ENCODE measurements around the gene ZNF678. TPM values are rescaled to one million over a fixed set of nuclear protein-coding genes. Genes with fewer than 3 reads are reported as not detected.

ZNF678 gene
- total and polyA plus RNA-seq, 2 of the 4 experiments (the other 2 are of a cell fraction), result 1.3 to 4.8 TPM

- H3K4ac ChIP-seq (ENCODE audit: low read depth, low read length), result no peak overlapping the region
- H2BK15ac ChIP-seq (ENCODE audit: low read depth, low read length), result no peak overlapping the region
- no peak overlapping the region for H3K56ac ChIP-seq (ENCODE audit: extremely low read depth, insufficient read depth, low read length)
- H2BK120ac ChIP-seq (ENCODE audit: low read depth, low read length), result no peak overlapping the region
- H3K4me1 ChIP-seq (ENCODE audit: control insufficient read depth, insufficient read depth, low read length), result peaks cover 2% of the 10 kb centered on the region; the same call in 1 of the 2 replicates
- no peak overlapping the region for H2BK5ac ChIP-seq (ENCODE audit: low read depth, low read length, poor library complexity, severe bottlenecking)
- H3K9ac ChIP-seq (ENCODE audit: low read depth, low read length), result no peak overlapping the region
- intact Hi-C loops (cut with micrococcal nuclease), result loop anchor here (10.0 kb wide), 1 partner anchor 400 kb away; the partner anchor contains the start of gene WNT9A
- no peaks in the 10 kb centered on the region for H3K9me3 ChIP-seq (ENCODE audit: control insufficient read depth, insufficient read depth, low read length)
- no peak overlapping the region for H2AK5ac ChIP-seq (ENCODE audit: low read depth, low read length)
- dilution Hi-C loops (cut with HindIII; ENCODE audit: low sequenced_read_pairs, unreplicated experiment), result no loop called here
- no peaks in the 10 kb centered on the region for H3K27me3 ChIP-seq (ENCODE audit: control insufficient read depth, insufficient read depth, low read length)
- no peak overlapping the region for H3K27ac ChIP-seq (ENCODE audit: insufficient read depth, low read length)
- peaks cover 0 to 7% of the 10 kb centered on the region in 2 experiments; a peak in 1 of 4 replicates for H3K79me1 ChIP-seq (ENCODE audit: low read depth in 1 of 2, low read length in 2 of 2)
- in situ Hi-C loops (cut with MboI; ENCODE audit: low sequenced_read_pairs), result no loop called here
- no peak overlapping the region for H4K91ac ChIP-seq (ENCODE audit: insufficient read depth, low read depth, low read length)
- no peak overlapping the region for H4K8ac ChIP-seq (ENCODE audit: low read depth in 2 of 2, low read length in 2 of 2)
- H3K14ac ChIP-seq (replicated peaks; ENCODE audit: low read depth, low read length), result no peak overlapping the region
- no peaks in the 10 kb centered on the region for H3K36me3 ChIP-seq (ENCODE audit: control insufficient read depth, insufficient read depth, low read length)
- no TSS peak for BruUV-seq (replicated peaks)
- H3K18ac ChIP-seq (ENCODE audit: low read depth, low read length), result no peak overlapping the region
- H3K4me2 ChIP-seq (ENCODE audit: low read depth, low read length), result no peak overlapping the region
- POLR2A ChIA-PET (ENCODE audit: unreplicated experiment), result no interaction called here
- H4K20me1 ChIP-seq (ENCODE audit: insufficient read depth, low read length), result no peaks in the 10 kb centered on the region
- H3K4me3 ChIP-seq (ENCODE audit: insufficient read depth, low read depth, low read length), result no peak overlapping the region
- ATAC-seq (ENCODE audit: low read depth) (no peak), DNase-seq (no peak)
- H3K23ac ChIP-seq (ENCODE audit: low read depth, low read length), result no peak overlapping the region
- H3K9me1 ChIP-seq (ENCODE audit: insufficient read depth, low read length), result peaks cover 2% of the 10 kb centered on the region; the same call in 1 of the 2 replicates
- WGBS, 2 experiments (ENCODE audit: extremely low coverage in 2 of 2, insufficient read length in 1 of 2), result 89% methylated on average over 3 of the region's 9 CpGs; no CpG with 5 or more reads in 1 of the 2 experiments
- H2BK20ac ChIP-seq (ENCODE audit: low read depth, low read length), result no peak overlapping the region
- CTCF ChIA-PET, result no interaction called here
- H2AFZ ChIP-seq (replicated peaks; ENCODE audit: low read length, poor library complexity), result no peak overlapping the region
- no peak overlapping the region for H2AK9ac ChIP-seq (replicated peaks; ENCODE audit: low read depth, low read length, poor library complexity)
- H4K5ac ChIP-seq (ENCODE audit: low read depth, low read length), result no peak overlapping the region
- TF ChIP-seq FOS (IDR thresholded peaks at IDR 0.05; ENCODE audit: low read depth, low read length), result no peak
- TF ChIP-seq, protein P1, sequence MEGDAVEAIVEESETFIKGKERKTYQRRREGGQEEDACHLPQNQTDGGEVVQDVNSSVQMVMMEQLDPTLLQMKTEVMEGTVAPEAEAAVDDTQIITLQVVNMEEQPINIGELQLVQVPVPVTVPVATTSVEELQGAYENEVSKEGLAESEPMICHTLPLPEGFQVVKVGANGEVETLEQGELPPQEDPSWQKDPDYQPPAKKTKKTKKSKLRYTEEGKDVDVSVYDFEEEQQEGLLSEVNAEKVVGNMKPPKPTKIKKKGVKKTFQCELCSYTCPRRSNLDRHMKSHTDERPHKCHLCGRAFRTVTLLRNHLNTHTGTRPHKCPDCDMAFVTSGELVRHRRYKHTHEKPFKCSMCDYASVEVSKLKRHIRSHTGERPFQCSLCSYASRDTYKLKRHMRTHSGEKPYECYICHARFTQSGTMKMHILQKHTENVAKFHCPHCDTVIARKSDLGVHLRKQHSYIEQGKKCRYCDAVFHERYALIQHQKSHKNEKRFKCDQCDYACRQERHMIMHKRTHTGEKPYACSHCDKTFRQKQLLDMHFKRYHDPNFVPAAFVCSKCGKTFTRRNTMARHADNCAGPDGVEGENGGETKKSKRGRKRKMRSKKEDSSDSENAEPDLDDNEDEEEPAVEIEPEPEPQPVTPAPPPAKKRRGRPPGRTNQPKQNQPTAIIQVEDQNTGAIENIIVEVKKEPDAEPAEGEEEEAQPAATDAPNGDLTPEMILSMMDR (conservative IDR thresholded peaks at IDR 0.05; ENCODE audit: low read depth, low read length), result no peak
- no peak for TF ChIP-seq RCOR1 (IDR thresholded peaks at IDR 0.05; ENCODE audit: insufficient replicate concordance, low read length)
- TF ChIP-seq RAD21 (IDR thresholded peaks at IDR 0.05; ENCODE audit: low read length), result no peak
- no peak for TF ChIP-seq CHD1 (IDR thresholded peaks at IDR 0.05; ENCODE audit: low read depth, low read length)
- TF ChIP-seq, protein P2, sequence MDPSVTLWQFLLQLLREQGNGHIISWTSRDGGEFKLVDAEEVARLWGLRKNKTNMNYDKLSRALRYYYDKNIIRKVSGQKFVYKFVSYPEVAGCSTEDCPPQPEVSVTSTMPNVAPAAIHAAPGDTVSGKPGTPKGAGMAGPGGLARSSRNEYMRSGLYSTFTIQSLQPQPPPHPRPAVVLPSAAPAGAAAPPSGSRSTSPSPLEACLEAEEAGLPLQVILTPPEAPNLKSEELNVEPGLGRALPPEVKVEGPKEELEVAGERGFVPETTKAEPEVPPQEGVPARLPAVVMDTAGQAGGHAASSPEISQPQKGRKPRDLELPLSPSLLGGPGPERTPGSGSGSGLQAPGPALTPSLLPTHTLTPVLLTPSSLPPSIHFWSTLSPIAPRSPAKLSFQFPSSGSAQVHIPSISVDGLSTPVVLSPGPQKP (IDR thresholded peaks at IDR 0.05; ENCODE audit: borderline replicate concordance, low read depth, low read length), result no peak
- no peak for TF ChIP-seq USF2 (IDR thresholded peaks at IDR 0.05; ENCODE audit: low read depth, low read length)
- TF ChIP-seq BHLHE40 (IDR thresholded peaks at IDR 0.05; ENCODE audit: low read depth, low read length), result no peak
- TF ChIP-seq MAFK (IDR thresholded peaks at IDR 0.05; ENCODE audit: low read depth, low read length), result no peak
- no peak for TF ChIP-seq CEBPB (IDR thresholded peaks at IDR 0.05; ENCODE audit: low read depth, low read length)
- TF ChIP-seq MXI1 (IDR thresholded peaks at IDR 0.05; ENCODE audit: borderline replicate concordance, low read depth, low read length), result no peak
- TF ChIP-seq MAZ (IDR thresholded peaks at IDR 0.05; ENCODE audit: borderline replicate concordance, low read depth, low read length), result no peak
- TF ChIP-seq POLR2A (IDR thresholded peaks at IDR 0.05; ENCODE audit: low read depth, low read length), result no peak
- TF ChIP-seq NFE2L2 (IDR thresholded peaks at IDR 0.05; ENCODE audit: low read depth, low read length), result no peak
These were observed 19.0 kb upstream of the ZNF678 start for GRCh38 chr1:227544067-227545050.
